Right cardiac atrium (tissue), 5 donors: ENCODE measurements around the gene TTC28. TPM values are rescaled to one million over a fixed set of nuclear protein-coding genes. Genes with fewer than 3 reads are reported as not detected.
"Not testable (repeated sequence)": the region's sequence is repeated elsewhere in the genome, so short reads cannot be mapped to it uniquely, and the experiment has no call there.

ENCODE experiments used
- ATAC-seq, 2 donors: fragments of 200-7000 bp; cut with Tn5 transposase; one replicate each; pipeline versions ENCODE4 v1.8.0 to v1.9.1; 2020; ENCODE audit warnings: moderate library complexity in 2 of 2, mild to moderate bottlenecking in 1 of 2
- DNase-seq, 3 donors: peaks; one replicate each; pipeline ENCODE4 v3.0.0-alpha.2; 2020
- H3K27ac ChIP-seq: one replicate; pipeline ENCODE4 v1.5.1; 2013; ENCODE audit warnings: mild to moderate bottlenecking, low read length, control low read depth, moderate library complexity
- H3K27me3 ChIP-seq: one replicate; pipeline ENCODE4 v1.6.1; 2013; ENCODE audit not compliant: control insufficient read depth, insufficient read depth
- H3K4me1 ChIP-seq: one replicate; pipeline ENCODE4 v1.6.1; 2013; ENCODE audit warnings: low read length; ENCODE audit not compliant: control insufficient read depth, insufficient read depth
- H3K4me3 ChIP-seq: one replicate; pipeline ENCODE4 v1.5.1; 2013; ENCODE audit warnings: low read length, control low read depth
- H3K9me3 ChIP-seq: one replicate; pipeline ENCODE4 v1.6.1; 2013; ENCODE audit warnings: low read length; ENCODE audit not compliant: control insufficient read depth
- WGBS: extraction: QIAGEN DNeasy Blood & Tissue Kit; methylation state at CpG from one replicate; pipeline ENCODE4 v1.1.7; 2013; 5-methylcytosine and 5-hydroxymethylcytosine counted together
- intact Hi-C, 4 donors: fragments of 100-400 bp; cut with DNase I; formaldehyde crosslinking; loops; one replicate each; pipeline versions ENCODE4 v1.11.0 to v1.14.0; 2022 to 2023
- polyA plus RNA-seq: library from polyadenylated mRNA; stranded (reverse); fragments of 200-250 nt; gene quantifications from one replicate; pipeline ENCODE4 v1.2.3, GENCODE V29; 2013
- total RNA-seq, 4 donors: library from RNA; stranded (reverse); fragmentation: NEBNext Ultra II Directional; extraction: Animal tissue kit (Norgen Biotek cat#: 25700); gene quantifications; one replicate each; pipeline ENCODE4 v1.2.1, GENCODE V29; 2021
- donor health status: healthy with polysubstance abuse.
- donor health status: DM: no; HTN: yes; CAD: no.
- donor health status: DM: no; HTN: no; CAD: no.
- donor health status: DM: no; HTN: yes; CAD: no; lungs with severe emphysema.
- donor health status: DM: yes; HTN: yes; CAD: no.

TTC28 gene
- total and polyA plus RNA-seq, 5 donors, result 5.7 to 21.1 (median 18.9) TPM

DNA sequence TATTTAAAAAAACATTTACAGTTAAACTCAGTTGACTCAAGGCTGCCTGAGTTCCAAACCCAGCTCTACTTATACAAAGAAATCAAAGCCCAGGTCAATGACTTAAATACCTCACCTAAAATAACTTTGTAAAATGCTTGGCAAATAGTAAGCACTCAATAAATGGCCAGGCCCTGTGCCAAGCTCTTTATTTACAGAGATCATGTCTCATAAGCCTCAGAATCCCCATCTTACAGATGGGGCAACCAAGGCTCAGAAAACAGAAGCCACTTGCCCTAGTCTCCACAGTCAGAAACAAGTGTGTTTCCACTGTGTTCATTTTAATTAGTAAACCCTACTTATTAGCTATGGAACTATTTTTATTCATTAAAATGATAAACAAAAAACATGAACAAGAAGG is 30.5 kb upstream of the TTC28 start:
- intact Hi-C loops, result no loop called here
- DNase-seq, result no peak
- H3K4me1 ChIP-seq, result no peaks in the 10 kb centered on the region
- no peaks in the 10 kb centered on the region for H3K9me3 ChIP-seq
- no peak for ATAC-seq
- no peaks in the 10 kb centered on the region for H3K27me3 ChIP-seq
- no peak overlapping the region for H3K4me3 ChIP-seq
- no peak overlapping the region for H3K27ac ChIP-seq

DNA sequence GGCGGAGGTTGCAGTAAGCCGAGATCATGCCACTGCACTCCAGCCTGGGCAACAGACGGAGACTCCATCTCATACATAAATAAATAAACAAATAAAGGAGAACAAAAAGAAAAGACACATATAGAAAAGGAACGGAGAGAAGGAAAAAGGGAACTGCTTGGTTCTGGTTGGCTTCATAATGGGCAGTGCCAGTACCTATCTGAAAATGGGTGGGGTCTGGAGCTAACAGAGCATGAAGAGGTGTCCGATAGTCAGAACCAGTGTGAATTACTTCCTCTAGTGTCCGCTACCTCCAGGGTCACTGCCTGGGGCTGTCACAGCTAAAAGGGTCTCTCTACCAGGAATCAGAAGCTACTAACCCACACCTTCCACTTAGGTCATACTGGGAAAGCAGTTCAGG is 27.2 kb upstream of the TTC28 start:
- ATAC-seq (no peak), DNase-seq (no peak)
- no peak overlapping the region for H3K4me3 ChIP-seq
- H3K4me1 ChIP-seq, result no peaks in the 10 kb centered on the region
- no peaks in the 10 kb centered on the region for H3K9me3 ChIP-seq
- H3K27ac ChIP-seq, result no peak overlapping the region
- 93% methylated on average over 6 of the region's 6 CpGs for WGBS
- intact Hi-C loops, result no loop called here
- H3K27me3 ChIP-seq, result no peaks in the 10 kb centered on the region

DNA sequence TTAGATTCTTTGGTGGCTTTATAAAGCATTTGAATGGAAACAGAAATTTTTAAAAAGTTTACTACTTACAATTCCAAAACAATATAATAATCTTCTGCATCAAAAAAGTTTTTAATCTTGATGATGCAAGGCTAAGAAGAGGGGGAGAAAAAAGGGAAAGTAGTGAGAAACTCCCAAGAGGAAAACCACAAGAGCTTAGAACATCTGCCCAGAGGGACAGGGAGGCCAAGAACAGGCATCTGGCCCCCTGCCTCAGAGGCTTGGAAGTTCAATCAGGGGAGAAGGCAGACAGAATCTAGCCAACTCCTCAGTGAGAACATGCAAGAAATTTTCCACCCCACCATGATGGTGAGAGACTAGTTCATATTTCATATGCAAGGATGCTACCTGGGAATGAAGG is 23.8 kb upstream of the TTC28 start:
- Histone ChIP-seq H3K27me3 (no peaks in the 10 kb centered on the region), H3K4me3 (no peak overlapping the region), H3K4me1 (no peaks in the 10 kb centered on the region), H3K27ac (no peak overlapping the region), H3K9me3 (no peaks in the 10 kb centered on the region)
- DNase-seq (no peak), ATAC-seq (no peak)
- intact Hi-C loops, result no loop called here

DNA sequence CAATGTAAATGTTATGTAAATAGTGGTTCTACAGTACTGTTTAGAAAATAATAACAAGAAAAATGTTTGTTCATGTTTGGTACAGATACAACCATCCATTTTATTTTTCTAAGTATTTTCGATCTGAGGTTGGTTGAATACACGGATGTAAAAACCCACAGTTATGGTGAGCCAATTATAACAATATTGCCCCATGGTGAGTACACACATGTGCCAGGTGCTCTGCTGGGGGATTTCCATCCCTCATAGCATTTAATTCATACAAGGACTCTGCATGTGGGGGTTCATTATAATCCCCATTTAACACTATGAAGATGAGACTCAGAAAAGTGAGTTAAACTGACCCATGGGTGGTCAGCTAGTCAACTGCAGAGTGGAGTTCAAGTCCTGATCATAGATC is 23.3 kb upstream of the TTC28 start:
- Histone ChIP-seq H3K4me1 (no peaks in the 10 kb centered on the region), H3K27me3 (no peaks in the 10 kb centered on the region), H3K9me3 (no peaks in the 10 kb centered on the region), H3K27ac (no peak overlapping the region), H3K4me3 (no peak overlapping the region)
- no peak for ATAC-seq
- intact Hi-C loops, result no loop called here
- WGBS, result 98% methylated on average over 2 of the region's 2 CpGs
- no peak for DNase-seq

DNA sequence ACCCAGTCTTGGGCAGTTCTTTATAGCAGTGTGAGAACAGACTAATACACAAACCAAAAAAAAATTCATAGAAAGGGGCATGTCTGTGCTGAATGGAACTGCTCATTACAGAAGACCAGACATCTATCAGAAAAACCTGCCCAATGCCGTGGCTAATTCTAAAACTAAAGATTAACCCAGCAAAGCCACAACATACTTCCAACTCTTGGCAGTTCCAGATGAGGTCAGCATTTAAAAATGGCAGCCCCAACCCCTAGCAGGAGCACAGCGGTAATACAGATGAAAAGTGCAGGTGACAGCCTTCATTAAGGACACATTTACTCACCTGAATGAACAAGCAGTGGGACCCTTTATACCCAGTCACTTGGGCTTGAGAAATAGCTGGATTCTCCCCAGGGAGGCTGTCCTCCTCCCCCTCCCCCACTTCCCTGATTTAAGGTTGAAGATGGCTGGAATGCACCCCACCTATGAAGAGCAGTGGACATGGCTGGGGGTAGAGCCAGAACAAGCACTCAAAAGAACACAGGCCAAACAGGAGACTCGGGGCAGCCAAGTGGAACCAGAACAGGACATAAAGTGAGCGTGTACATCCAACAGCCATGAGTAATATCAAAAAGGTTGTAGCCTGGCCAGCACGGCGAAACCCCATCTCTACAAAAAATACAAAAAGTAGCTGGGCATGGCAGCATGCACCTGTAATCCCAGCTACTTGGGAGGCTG is 13.6 kb upstream of the TTC28 start:
- DNase-seq, intact Hi-C loops, H3K27me3 ChIP-seq, ATAC-seq, H3K4me1 ChIP-seq, H3K27ac ChIP-seq, H3K9me3 ChIP-seq, H3K4me3 ChIP-seq: not testable (repeated sequence)
- 94% methylated on average over 6 of the region's 6 CpGs for WGBS

DNA sequence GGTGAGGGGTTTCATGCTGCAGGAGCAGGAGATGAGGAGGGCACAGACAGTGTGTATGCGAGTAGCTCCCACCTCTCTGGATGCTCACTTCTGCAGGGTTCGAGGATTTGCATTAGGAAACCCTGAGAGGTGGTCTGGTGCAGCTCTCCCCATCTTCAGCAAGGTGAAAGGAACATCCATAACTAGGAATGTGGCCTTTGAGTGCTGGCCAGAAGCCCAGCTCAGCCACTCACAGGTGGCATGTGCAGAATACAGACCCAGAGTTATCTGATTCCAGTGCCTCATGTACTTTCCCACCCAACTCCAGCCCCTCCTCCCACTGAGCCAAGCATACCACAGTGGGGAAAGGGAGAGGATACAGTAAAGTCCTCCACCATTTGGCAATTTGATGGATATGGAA is 10.2 kb upstream of the TTC28 start:
- H3K27ac ChIP-seq, H3K4me3 ChIP-seq, ATAC-seq, H3K9me3 ChIP-seq, DNase-seq, H3K4me1 ChIP-seq, intact Hi-C loops, H3K27me3 ChIP-seq: not testable (repeated sequence)
- WGBS, result 91% methylated on average over 2 of the region's 2 CpGs

DNA sequence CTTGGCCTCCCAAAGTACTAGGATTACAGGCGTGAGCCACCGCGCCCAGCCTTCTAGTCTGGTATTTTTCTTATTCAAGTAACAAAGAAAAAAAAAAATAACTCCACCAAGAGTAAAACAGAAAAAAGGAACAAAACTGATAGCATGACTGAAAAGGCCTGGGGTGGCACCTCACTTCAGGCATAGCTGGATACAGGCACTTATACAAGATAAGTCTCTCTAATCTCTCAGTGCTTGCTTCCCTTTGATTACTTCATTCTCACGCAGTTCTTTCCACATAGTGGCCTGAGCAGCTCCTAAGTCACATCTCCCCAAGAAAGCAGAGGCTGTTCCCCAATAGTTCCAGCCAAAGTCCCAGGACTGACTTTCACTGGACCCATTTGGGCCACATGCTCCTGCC is 3.3 kb upstream of the TTC28 start:
- intact Hi-C loops, H3K9me3 ChIP-seq, H3K27me3 ChIP-seq, H3K27ac ChIP-seq, DNase-seq, ATAC-seq, H3K4me3 ChIP-seq, H3K4me1 ChIP-seq: not testable (repeated sequence)
- 83% methylated on average over 4 of the region's 4 CpGs for WGBS

DNA sequence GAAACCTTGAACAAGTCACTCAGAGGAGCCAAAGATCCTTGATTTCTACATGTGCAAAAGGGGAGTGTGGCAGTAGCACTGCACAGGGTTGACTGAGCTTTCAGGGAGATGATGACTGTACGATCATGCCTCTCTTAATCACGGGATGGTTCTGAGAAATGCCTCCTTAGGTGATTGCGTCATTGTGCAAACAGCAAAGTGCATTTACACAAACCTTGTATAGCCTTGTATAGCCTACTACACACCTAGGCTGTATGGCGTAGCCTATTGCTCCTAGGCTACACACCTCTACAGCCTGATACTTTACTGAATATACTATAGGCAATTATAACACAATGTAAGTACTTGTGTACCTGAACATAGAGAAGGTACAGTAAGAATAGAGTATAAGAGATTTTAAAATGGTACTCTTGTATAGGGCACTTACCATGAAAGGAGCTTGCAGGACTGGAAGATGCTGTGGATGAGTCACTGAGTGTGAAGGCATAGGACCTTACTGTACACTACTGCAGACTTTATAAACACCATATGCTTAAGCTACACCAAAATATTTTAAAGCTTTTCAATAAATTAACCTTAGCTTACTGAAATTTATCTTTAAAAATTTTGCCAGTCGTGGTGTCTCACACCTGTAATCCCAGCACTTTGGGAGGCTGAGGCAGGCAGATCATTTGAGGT is 1.3 kb upstream of the TTC28 start:
- H3K4me3 ChIP-seq, H3K9me3 ChIP-seq, intact Hi-C loops, H3K27me3 ChIP-seq, DNase-seq, H3K4me1 ChIP-seq, ATAC-seq, H3K27ac ChIP-seq: not testable (repeated sequence)
- WGBS, result 85% methylated on average over 5 of the region's 5 CpGs

DNA sequence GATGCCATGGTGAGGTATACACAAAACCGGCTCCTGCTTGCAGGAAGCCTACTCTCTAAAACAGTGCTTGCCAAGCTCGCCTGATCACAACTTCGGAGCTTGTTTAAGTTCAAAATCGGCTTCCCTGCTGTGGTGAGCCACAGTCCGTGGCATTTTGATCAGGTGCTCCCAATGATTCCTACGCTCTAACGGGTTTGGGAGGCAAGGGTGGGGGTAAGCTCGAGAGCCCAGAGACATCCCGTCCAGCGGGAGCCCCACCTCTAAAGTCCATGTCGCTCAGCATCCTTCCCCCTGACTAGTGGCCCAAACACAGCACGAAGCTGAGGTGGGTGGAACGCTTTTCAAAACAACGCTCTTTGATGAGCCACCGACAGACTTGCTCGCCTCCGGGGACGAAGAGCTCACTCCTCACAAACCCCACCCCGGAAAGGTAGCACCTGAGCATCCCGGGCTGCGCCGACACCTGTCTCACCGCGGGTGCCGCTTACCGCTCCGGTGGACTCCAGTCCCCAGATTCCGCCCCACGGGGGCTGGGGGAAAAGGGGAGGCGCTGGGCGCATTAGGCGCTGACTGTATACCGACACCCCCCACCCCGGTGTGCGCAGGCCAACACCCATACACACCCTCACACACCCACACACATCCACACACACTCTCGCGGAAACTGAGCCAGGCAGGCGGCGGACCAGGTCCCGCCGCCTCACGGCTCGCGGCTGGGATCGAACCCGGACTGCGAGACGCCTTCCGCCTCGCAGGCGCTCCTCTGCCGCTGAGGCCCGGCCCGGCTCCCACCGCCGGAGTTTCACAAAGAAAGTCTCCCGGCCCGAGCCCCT is 646 bp downstream of the TTC28 start:
- H3K9me3 ChIP-seq, H3K27ac ChIP-seq, H3K4me1 ChIP-seq, H3K27me3 ChIP-seq, intact Hi-C loops: not testable (repeated sequence)
- DNase-seq (peak in 2 of 3 donors; percentile 47 to 75), ATAC-seq (peak in 1 of 2 donors; percentile 34)
- peak overlapping the region; percentile 60 for H3K4me3 ChIP-seq
- WGBS, result 11% methylated on average over 58 of the region's 58 CpGs

DNA sequence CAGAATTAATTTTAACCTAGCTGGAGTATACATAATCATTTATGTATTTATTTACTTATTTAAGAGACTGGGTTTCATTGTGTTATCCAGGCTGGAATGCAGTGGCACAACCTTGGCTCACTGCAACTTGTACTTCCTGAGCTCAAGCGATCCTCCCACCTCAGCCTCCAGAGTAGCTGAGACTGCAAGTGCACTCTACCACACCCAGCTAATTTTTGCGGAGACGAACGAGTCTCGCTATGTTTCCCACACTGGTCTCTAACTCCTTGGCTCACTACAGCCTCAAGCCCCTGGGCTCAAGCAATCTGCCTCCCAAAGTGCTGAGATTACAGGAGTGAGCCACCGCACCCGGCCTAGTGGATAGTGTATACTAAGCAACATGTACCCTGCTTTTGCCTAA is 1.5 kb downstream of the TTC28 start:
- H3K4me3 ChIP-seq, H3K27ac ChIP-seq, H3K27me3 ChIP-seq, intact Hi-C loops, ATAC-seq, H3K4me1 ChIP-seq, H3K9me3 ChIP-seq: not testable (repeated sequence)
- 63% methylated on average over 7 of the region's 7 CpGs for WGBS
- DNase-seq, result peak in 1 of 3 donors; percentile 12

DNA sequence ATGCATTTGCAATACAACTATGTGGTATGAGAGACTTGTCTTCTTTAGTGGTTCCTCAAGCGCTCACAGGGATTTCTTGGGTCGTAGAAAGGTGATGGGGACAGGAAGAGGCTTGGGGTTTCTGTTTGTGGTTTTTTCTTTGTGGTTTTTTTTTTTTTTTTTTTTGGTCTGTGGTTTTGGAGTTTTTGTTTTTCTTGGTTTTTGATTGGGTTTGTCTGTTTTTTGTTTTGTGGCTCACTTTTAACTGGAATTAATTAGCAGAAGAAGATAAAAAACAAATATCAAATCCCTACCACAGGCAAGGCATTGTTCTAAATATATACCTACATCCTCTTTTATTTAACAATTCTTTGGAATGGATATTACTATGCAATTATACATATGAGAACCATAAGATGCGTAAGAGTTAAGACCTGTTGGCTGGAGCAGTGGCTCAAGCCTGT is 5.5 kb downstream of the TTC28 start:
- Histone ChIP-seq H3K27me3 (no peaks in the 10 kb centered on the region), H3K4me1 (no peaks in the 10 kb centered on the region), H3K9me3 (no peaks in the 10 kb centered on the region), H3K4me3 (no peak overlapping the region), H3K27ac (no peak overlapping the region)
- DNase-seq (no peak), ATAC-seq (no peak)
- intact Hi-C loops, result no loop called here
- 75% methylated on average over 3 of the region's 3 CpGs for WGBS
